HL-60 (cell line): ENCODE measurements around the gene PROB1.
A peak's percentile ranks its signal among the peaks of the same experiment; 100 is the strongest.

Source experiments
- DNase-seq, 2 experiments: peaks; one replicate each; pipeline ENCODE4 v3.0.0-alpha.2; 2010 to 2020; ENCODE audit warnings: low read depth in 1 of 2, low spot score in 1 of 2
- H3K27ac ChIP-seq: fragments of 250-450 bp; sonication (Bioruptor Pico); replicated peaks from 2 replicates; pipeline ENCODE4 v1.5.1; 2020; ENCODE audit warnings: mild to moderate bottlenecking, moderate library complexity
- H3K27me3 ChIP-seq: fragments of 250-450 bp; sonication (Bioruptor Pico); 2 replicates; pipeline ENCODE4 v1.5.1; 2021; ENCODE audit warnings: mild to moderate bottlenecking, moderate library complexity; ENCODE audit not compliant: insufficient read depth, poor library complexity, severe bottlenecking
- H3K4me3 ChIP-seq: replicated peaks from 2 replicates; pipeline ENCODE4 v1.5.1; 2011; ENCODE audit warnings: mild to moderate bottlenecking, control low read depth, low read length; ENCODE audit not compliant: insufficient read depth
- CTCF ChIP-seq: IDR thresholded peaks from one replicate; pipeline ENCODE4 v1.5.1; 2011; ENCODE audit warnings: low read length, control low read depth, inconsistent platforms; ENCODE audit not compliant: insufficient read depth
- GABPA ChIP-seq: IDR thresholded peaks from 2 replicates; pipeline ENCODE4 v1.6.1; 2012; ENCODE audit warnings: low read depth
- POLR2AphosphoS5 ChIP-seq: IDR thresholded peaks from 2 replicates; pipeline ENCODE4 v1.6.1; 2012; ENCODE audit warnings: low read depth
- SPI1 ChIP-seq: IDR thresholded peaks from 2 replicates; pipeline ENCODE4 v1.6.1; 2012; ENCODE audit warnings: low read depth, mild to moderate bottlenecking, borderline replicate concordance
- TF ChIP-seq, protein P1 (sequence below): IDR thresholded peaks from 2 replicates; pipeline ENCODE4 v1.6.1; 2012; ENCODE audit warnings: low read depth; ENCODE audit not compliant: insufficient replicate concordance

PROB1 gene

DNA sequence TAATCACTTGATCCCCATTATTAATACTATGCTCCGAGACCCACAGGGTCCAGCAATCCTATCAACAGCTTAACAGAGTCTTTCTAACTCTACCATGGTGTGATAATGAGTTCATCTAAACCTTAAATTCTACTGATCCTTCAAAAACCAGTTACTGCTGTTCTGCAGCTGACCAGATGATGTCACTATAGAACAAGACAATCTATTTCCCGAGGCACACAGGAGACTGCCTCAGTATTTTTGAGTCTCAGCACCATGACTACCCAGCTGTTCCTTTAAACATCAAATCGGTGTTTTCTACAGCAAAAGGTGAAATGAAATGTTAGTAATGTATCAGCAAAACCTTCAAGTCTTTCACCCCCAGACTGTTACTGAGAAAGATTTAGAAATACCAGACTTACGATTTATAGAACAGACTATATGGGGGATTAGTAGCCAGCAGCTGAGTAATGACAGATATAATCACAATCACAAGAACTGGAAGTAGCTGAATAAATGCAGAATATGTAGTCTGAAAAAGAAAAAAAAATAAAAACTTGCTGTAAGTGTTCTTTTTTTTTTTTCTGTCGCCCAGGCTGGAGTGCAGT lies 27.5 kb upstream of the PROB1 start:
- no peak overlapping the region for H3K4me3 ChIP-seq
- no peak overlapping the region for H3K27ac ChIP-seq
- peak; percentile 49 for TF ChIP-seq CTCF
- no peak for TF ChIP-seq POLR2AphosphoS5
- no peak for TF ChIP-seq GABPA
- TF ChIP-seq, protein P1, sequence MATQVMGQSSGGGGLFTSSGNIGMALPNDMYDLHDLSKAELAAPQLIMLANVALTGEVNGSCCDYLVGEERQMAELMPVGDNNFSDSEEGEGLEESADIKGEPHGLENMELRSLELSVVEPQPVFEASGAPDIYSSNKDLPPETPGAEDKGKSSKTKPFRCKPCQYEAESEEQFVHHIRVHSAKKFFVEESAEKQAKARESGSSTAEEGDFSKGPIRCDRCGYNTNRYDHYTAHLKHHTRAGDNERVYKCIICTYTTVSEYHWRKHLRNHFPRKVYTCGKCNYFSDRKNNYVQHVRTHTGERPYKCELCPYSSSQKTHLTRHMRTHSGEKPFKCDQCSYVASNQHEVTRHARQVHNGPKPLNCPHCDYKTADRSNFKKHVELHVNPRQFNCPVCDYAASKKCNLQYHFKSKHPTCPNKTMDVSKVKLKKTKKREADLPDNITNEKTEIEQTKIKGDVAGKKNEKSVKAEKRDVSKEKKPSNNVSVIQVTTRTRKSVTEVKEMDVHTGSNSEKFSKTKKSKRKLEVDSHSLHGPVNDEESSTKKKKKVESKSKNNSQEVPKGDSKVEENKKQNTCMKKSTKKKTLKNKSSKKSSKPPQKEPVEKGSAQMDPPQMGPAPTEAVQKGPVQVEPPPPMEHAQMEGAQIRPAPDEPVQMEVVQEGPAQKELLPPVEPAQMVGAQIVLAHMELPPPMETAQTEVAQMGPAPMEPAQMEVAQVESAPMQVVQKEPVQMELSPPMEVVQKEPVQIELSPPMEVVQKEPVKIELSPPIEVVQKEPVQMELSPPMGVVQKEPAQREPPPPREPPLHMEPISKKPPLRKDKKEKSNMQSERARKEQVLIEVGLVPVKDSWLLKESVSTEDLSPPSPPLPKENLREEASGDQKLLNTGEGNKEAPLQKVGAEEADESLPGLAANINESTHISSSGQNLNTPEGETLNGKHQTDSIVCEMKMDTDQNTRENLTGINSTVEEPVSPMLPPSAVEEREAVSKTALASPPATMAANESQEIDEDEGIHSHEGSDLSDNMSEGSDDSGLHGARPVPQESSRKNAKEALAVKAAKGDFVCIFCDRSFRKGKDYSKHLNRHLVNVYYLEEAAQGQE, result no peak
- peak; percentile 35 to 47 for DNase-seq
- no peaks in the 10 kb centered on the region for H3K27me3 ChIP-seq

- no peak for TF ChIP-seq SPI1
- no peak for TF ChIP-seq GABPA
- TF ChIP-seq POLR2AphosphoS5, result no peak
- TF ChIP-seq CTCF, result no peak
- TF ChIP-seq, protein P1, result no peak
- no peaks in the 10 kb centered on the region for H3K27me3 ChIP-seq
- no peak overlapping the region for H3K4me3 ChIP-seq
- no peak for DNase-seq
- no peak overlapping the region for H3K27ac ChIP-seq
Measured at GRCh38 chr5:139419226-139420192, 24.6 kb upstream of the PROB1 start.

DNA sequence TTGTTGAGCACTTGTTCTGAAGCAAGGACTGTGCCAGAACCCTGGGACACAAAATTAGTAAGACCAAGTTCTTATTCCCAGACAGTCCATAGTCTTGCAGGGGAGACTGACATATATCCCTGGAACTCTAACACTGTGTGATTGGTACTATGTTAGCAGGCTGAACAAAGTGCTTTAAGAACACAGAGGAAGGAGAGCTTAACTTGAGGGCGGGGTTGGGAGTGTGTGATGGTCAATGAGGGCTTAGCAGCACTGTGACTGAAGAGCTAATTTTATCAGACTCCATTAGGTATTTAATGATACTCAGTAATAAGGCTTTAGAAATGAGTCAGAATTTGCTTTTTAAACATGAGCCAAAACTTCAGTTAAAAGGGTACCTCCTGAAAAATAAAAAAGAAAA lies 23.9 kb upstream of the PROB1 start:
- DNase-seq, result no peak
- TF ChIP-seq GABPA, result no peak
- no peak for TF ChIP-seq SPI1
- TF ChIP-seq CTCF, result no peak
- TF ChIP-seq POLR2AphosphoS5, result no peak
- TF ChIP-seq, protein P1, result no peak
- H3K4me3 ChIP-seq, result no peak overlapping the region
- H3K27me3 ChIP-seq, result no peaks in the 10 kb centered on the region
- H3K27ac ChIP-seq, result no peak overlapping the region
